ENCODE results near the gene WBP2. TPM values are rescaled to one million over a fixed set of nuclear protein-coding genes. Genes with fewer than 3 reads are reported as not detected.

Gene WBP2
- total and polyA plus RNA-seq, 2 of the 13 experiments (the other 11 are each of a cell fraction or from before 2014, with no cell fraction given): 29.2 to 29.5 TPM

DNA sequence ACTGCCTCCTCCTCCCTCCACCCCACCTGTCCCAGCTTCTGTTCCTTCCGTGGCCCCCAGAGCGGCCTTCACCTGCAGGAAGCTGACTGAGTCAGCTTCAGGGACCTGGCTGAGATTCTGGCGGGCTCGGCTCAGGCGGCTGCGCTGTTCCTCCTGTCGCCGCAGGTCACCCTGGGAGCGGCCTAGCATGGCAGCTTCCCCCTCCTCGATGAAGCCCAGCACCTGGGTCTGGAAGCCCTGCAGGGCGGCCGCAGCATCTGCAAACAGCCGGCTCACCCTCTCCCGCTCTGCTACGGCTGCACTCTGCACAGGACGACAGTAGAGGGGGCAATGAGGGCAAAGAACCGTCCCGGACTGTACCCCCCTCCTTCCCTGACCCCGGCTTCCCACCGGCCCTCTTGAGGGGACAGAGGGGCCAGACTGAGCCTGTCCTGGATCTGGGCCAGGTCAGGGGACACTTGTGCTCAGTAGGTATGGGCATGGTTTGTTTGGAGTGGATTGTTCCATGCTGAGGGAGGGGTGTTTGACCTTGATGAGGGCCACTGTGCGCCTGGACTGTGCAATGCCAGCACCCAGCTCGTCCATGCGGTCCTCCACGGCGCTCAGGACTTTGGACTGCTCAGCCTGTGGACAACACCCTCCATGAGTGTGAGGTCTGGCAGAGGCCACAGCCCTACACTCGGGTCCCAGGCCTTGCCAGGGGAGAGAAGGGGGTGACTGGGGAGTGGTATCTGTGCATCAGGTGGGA, 21.2 kb upstream of the WBP2 start (continued):
- TF ChIP-seq PAWR (CRISPR knock-in tag; IDR thresholded peaks at IDR 0.05; ENCODE audit: borderline replicate concordance): peak; percentile 92; the same call in 1 of the 2 replicates
- peak; percentile 89 for TF ChIP-seq DR1 (CRISPR knock-in tag; IDR thresholded peaks at IDR 0.05)
- TF ChIP-seq ZNF644 (CRISPR knock-in tag; IDR thresholded peaks at IDR 0.05; ENCODE audit: low read depth): peak; percentile 93
- TF ChIP-seq, protein P1, sequence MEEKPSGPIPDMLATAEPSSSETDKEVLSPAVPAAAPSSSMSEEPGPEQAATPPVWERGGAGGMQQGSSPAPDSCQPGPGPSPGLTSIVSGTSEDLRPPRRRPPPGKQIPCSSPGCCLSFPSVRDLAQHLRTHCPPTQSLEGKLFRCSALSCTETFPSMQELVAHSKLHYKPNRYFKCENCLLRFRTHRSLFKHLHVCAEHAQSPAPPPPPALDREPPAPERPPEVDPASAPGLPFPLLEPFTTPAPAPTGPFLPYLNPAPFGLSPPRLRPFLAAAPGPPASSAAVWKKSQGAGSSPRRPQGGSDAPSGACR (CRISPR knock-in tag; IDR thresholded peaks at IDR 0.05): peak; percentile 98
- TF ChIP-seq TRIM24 (CRISPR knock-in tag; IDR thresholded peaks at IDR 0.05): no peak
- 0 out of 2 replicates have a peak, but pooled peaks have one; percentile 77 for TF ChIP-seq PAX8 (CRISPR knock-in tag; IDR thresholded peaks at IDR 0.05; ENCODE audit: borderline replicate concordance)
- TF ChIP-seq ZNF678 (CRISPR knock-in tag; IDR thresholded peaks at IDR 0.05): peak; percentile 59; the same call in 1 of the 2 replicates
- TF ChIP-seq, protein P2, sequence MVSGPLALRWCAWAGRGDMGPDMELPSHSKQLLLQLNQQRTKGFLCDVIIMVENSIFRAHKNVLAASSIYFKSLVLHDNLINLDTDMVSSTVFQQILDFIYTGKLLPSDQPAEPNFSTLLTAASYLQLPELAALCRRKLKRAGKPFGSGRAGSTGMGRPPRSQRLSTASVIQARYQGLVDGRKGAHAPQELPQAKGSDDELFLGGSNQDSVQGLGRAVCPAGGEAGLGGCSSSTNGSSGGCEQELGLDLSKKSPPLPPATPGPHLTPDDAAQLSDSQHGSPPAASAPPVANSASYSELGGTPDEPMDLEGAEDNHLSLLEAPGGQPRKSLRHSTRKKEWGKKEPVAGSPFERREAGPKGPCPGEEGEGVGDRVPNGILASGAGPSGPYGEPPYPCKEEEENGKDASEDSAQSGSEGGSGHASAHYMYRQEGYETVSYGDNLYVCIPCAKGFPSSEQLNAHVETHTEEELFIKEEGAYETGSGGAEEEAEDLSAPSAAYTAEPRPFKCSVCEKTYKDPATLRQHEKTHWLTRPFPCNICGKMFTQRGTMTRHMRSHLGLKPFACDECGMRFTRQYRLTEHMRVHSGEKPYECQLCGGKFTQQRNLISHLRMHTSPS (CRISPR knock-in tag; IDR thresholded peaks at IDR 0.05; ENCODE audit: low read depth): peak; percentile 98
- no peak for TF ChIP-seq SATB2 (CRISPR knock-in tag; IDR thresholded peaks at IDR 0.05)
- TF ChIP-seq, protein P3, sequence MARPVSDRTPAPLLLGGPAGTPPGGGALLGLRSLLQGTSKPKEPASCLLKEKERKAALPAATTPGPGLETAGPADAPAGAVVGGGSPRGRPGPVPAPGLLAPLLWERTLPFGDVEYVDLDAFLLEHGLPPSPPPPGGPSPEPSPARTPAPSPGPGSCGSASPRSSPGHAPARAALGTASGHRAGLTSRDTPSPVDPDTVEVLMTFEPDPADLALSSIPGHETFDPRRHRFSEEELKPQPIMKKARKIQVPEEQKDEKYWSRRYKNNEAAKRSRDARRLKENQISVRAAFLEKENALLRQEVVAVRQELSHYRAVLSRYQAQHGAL (CRISPR knock-in tag; IDR thresholded peaks at IDR 0.05; ENCODE audit: not compliant biosample characterization): no peak
- peak; percentile 86 for TF ChIP-seq ZNF549 (CRISPR knock-in tag; IDR thresholded peaks at IDR 0.05)
- no peak for TF ChIP-seq TEAD2 (CRISPR knock-in tag; IDR thresholded peaks at IDR 0.05)
- no peak for TF ChIP-seq ZBTB21 (CRISPR knock-in tag; IDR thresholded peaks at IDR 0.05)
- TF ChIP-seq HIVEP1 (CRISPR knock-in tag; IDR thresholded peaks at IDR 0.05): peak; percentile 92
- TF ChIP-seq, protein P4, sequence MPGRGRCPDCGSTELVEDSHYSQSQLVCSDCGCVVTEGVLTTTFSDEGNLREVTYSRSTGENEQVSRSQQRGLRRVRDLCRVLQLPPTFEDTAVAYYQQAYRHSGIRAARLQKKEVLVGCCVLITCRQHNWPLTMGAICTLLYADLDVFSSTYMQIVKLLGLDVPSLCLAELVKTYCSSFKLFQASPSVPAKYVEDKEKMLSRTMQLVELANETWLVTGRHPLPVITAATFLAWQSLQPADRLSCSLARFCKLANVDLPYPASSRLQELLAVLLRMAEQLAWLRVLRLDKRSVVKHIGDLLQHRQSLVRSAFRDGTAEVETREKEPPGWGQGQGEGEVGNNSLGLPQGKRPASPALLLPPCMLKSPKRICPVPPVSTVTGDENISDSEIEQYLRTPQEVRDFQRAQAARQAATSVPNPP (CRISPR knock-in tag; IDR thresholded peaks at IDR 0.05): peak; percentile 86
- no peak for TF ChIP-seq ARNT (IDR thresholded peaks at IDR 0.05)
- TF ChIP-seq SIN3A (IDR thresholded peaks at IDR 0.05; ENCODE audit: borderline replicate concordance, low read depth, low read length): peak; percentile 62
- TF ChIP-seq, protein P5, sequence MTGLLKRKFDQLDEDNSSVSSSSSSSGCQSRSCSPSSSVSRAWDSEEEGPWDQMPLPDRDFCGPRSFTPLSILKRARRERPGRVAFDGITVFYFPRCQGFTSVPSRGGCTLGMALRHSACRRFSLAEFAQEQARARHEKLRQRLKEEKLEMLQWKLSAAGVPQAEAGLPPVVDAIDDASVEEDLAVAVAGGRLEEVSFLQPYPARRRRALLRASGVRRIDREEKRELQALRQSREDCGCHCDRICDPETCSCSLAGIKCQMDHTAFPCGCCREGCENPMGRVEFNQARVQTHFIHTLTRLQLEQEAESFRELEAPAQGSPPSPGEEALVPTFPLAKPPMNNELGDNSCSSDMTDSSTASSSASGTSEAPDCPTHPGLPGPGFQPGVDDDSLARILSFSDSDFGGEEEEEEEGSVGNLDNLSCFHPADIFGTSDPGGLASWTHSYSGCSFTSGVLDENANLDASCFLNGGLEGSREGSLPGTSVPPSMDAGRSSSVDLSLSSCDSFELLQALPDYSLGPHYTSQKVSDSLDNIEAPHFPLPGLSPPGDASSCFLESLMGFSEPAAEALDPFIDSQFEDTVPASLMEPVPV (CRISPR knock-in tag; IDR thresholded peaks at IDR 0.05): peak; percentile 64; the same call in 1 of the 2 replicates
- peak; percentile 98 for TF ChIP-seq ZBTB7B (CRISPR knock-in tag; IDR thresholded peaks at IDR 0.05)
- peak; percentile 100 for TF ChIP-seq HNF4A (CRISPR knock-in tag; IDR thresholded peaks at IDR 0.05)
- TF ChIP-seq, protein P6, sequence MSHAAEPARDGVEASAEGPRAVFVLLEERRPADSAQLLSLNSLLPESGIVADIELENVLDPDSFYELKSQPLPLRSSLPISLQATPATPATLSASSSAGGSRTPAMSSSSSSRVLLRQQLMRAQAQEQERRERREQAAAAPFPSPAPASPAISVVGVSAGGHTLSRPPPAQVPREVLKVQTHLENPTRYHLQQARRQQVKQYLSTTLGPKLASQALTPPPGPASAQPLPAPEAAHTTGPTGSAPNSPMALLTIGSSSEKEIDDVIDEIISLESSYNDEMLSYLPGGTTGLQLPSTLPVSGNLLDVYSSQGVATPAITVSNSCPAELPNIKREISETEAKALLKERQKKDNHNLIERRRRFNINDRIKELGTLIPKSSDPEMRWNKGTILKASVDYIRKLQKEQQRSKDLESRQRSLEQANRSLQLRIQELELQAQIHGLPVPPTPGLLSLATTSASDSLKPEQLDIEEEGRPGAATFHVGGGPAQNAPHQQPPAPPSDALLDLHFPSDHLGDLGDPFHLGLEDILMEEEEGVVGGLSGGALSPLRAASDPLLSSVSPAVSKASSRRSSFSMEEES (CRISPR knock-in tag; IDR thresholded peaks at IDR 0.05): peak; percentile 88
- TF ChIP-seq ZNF652 (CRISPR knock-in tag; IDR thresholded peaks at IDR 0.05; ENCODE audit: borderline replicate concordance, low read depth): peak; percentile 38; the same call in 1 of the 2 replicates

Data from HepG2 (cell line).